ENCODE results near the gene SLC8A1.

DNA sequence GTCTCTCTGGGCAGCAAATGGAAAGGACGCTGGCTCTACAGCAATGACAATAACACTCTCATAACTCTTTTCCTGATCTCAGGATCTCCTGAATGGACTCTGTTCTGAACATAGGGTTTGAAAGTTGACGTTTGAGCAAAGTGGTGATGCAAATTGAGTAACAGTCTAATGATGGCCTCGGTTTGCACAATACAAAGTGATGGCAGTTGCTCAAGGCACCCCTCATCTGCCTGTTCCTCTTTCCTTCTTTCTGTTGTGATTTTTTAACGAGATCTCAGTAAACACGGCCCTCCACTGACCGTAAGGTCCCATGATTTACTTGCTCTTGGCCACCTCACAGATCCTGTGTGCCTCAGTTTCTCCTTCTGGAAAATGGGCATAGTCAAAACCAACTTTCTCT is 303.6 kb downstream of the SLC8A1 start:
- TF ChIP-seq, protein P1, sequence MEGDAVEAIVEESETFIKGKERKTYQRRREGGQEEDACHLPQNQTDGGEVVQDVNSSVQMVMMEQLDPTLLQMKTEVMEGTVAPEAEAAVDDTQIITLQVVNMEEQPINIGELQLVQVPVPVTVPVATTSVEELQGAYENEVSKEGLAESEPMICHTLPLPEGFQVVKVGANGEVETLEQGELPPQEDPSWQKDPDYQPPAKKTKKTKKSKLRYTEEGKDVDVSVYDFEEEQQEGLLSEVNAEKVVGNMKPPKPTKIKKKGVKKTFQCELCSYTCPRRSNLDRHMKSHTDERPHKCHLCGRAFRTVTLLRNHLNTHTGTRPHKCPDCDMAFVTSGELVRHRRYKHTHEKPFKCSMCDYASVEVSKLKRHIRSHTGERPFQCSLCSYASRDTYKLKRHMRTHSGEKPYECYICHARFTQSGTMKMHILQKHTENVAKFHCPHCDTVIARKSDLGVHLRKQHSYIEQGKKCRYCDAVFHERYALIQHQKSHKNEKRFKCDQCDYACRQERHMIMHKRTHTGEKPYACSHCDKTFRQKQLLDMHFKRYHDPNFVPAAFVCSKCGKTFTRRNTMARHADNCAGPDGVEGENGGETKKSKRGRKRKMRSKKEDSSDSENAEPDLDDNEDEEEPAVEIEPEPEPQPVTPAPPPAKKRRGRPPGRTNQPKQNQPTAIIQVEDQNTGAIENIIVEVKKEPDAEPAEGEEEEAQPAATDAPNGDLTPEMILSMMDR (IDR thresholded peaks at IDR 0.05), result no peak
- TF ChIP-seq POLR2A (IDR thresholded peaks at IDR 0.05) (no peak), POLR2AphosphoS5 (IDR thresholded peaks at IDR 0.05) (no peak)

Data from breast epithelium (tissue), 3 donors.